Eye (tissue), 1 donor: ENCODE measurements around the gene CBLN2.

ENCODE experiments used
- DNase-seq: peaks from one replicate; pipeline ENCODE4 v3.0.0-alpha.2; 2015

CBLN2 gene

DNA sequence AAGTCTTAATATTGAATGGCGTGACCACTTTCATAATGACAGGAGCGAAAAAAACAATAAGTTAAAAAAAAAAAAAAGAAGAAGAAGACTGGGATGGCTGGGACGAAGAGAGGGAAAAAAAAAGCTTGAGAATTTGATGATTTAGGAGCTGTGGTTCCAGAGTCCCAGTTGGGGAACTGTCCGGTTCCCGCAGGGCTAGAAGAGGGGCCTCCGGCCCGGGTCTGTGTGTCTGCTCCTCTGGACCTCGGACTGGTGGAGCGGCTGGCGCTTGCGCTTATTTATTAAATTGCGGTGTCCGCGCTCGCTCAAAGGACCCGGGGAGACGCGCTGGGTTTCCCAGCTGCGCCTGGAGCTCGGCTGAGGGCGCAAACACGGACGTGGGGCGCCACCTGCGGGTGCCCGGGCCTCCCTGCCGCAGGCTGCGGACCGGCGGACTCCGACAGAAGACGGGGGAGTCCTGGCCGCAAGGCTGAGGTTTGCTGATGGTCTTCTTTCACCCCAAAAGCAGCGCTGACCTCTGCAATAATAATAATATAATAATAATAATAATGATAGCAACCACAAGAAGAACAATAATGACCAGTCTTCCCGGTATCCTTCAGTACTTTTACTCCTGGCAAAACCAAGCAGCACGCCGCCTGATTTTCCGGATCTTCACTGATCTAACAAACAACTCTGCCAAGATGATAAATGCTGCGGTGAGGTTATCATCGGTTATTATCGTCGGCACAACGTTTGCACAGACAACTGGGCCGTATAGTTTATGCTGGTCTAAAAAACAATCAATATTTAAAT, at the start of gene CBLN2:
TSS of gene CBLN2 (minus strand) at position 251 of the 795 bp plus-strand sequence. CDS start 2,182 bp downstream, outside the sequence.
- DNase-seq: peak; percentile 94

DNA sequence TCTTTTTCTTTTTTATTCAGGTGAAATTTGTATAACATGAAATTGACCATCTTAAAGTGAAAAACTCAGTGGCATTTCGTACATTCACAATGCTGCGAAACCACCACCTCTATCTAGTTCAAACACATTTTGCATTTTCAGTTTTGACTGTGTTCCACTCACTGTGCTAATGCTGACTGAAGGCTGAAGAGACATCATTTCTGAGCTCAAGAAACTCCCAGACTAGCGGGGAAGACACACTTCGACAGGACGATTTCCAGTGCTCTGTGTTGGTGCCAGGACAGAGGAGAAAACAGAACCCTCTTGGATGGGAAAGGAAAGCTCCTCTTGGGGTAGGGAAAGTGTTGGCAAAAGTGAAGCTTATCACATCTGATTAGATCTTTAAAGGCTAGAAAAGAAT, 44.2 kb upstream of the CBLN2 start:
- DNase-seq: no peak

DNA sequence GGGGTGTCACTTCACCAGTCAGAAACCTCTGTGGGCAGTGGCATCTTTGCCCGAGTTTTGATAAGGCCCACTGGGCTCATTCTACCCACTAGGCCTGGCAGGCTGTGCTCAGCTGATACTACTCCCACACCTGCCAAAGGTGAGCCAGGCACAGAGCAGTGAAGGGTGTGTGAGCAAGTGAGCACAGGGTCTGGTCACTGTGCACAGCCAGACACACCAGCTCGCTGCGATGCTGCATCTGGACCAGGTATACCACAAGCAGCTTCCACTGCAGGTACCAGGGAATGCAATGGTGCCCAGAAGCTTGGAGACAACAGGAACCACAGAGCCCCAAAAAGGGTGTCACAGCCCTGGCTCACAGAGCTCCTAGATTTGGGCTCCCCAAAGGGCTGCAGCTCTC, 40.6 kb upstream of the CBLN2 start:
- no peak for DNase-seq

DNA sequence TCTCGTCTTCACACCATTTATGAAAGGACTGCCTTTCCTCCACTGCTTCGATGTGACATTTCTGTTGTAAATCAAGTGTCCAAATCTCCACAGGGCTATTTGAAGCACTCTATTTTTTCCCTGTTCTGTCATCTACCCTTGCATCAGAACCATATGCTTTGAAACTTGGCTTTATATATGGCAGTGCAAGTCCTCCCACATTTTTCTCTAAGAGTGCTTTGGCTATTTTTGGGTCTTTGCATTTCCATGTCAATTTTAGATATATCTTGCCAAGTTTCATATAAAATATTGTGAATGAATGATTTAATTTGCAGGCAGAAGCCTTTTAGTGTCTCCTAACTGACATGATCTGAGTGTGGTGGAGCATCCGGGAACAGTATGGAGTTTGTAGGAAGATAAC, 37.8 kb upstream of the CBLN2 start:
- DNase-seq: no peak

DNA sequence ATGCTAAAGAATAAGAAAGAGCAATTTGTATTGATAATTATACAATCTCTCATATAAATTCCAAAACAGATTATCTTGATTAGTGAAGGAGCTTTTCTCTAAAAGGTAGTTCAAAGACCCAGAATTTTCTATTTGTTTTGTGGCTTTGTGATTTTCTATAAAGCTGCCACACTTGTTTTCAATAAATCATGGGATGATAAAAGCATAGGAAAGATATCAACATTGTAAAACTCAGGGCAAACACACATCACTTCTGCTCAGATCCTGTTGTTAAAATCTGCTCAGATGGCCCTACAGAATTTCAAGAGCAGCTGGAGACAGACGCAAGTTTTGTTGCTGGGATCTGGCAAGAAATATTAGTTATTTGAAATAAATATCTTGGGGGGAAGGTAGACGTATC, 28.8 kb upstream of the CBLN2 start:
- no peak for DNase-seq

DNA sequence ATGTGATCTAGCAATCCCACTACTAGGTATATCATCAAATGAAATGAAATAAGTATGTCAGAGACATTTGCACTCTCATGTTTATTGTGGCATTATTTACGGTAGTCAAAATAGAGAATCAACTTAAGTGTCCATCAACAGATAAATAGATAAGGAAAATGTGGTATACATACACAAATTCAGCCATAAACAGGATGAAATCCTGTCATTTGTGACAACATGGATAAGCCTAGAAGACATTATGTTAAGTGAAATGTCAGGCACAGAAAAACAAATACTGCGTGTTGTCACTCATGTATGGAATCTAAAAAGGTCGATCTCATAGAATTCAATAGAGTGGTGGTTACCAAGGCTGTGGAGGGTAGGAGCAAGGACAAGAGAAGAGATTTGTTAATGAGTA, 22.1 kb upstream of the CBLN2 start:
- no peak for DNase-seq

DNA sequence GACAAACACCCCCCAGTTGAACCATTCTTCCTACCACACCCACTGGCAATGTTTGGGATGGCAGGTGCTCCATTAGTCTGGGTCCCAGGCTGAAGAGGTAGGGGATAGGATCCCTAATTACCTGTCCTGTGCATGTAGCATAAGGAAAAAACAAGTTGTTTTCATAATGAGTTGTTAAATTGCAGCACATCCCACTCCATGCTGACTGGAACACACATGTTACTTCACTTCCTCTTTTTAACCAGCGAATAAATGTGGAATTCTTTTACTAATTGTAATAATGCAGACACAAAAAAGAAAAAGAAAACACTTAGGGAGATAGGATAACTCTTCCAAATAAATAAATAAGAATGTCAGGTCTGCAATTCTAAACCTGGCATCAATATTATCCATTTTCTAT, 11.8 kb upstream of the CBLN2 start:
- no peak for DNase-seq

DNA sequence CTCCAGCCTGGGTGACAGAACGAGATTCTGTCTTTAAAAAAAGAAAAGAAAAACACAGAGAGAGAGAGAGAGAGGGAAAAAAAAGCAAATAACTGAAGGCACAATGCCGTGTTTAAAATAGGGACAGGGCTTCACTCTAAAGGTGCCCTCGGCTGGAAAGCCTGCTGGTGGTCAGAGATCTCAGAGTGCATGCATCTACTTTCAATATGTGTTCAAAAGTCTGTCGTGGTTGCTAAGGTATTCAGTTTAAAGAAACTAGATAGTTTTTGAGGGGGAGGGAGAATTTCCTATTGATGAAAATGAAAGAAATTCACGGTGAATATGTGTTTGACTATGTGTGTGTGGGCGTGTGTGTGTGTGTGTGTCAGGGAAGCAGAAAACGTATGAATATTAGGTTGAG, 11.0 kb upstream of the CBLN2 start:
- DNase-seq: no peak

DNA sequence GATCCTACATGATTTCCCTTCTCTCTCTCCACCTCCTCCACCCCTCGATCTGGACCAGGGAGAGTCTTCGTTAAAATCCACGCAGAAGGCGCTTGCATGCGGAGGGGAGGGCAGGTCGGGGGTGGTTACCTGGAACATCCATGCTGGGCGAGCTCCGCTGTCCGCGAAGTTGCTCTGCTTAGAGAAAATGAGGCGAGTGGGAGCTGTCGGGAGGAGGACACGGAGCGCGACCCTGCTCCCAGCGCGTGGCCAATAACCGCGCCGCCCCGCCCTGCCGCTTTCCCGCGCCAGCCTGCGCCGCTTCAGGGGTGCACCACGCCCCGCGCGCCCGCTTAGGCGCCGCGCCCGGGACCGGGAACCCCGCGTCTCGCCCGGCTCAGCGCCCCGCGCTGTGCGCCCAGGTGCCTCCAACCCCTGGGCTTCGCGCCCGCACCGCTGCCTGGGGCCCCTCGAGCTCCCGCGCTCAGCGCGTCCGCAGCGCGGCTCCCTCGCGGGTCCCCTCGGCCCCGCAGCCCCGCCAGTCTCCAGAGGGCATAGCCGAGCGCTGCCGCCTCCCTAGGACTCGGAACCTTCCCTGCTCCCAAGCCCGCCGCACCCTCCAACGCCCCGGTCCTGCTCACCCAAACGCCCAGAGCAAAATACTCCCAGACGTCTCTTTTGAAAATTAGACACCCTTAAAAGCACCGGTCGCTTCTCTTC, 636 bp downstream of the CBLN2 start:
- no peak for DNase-seq

DNA sequence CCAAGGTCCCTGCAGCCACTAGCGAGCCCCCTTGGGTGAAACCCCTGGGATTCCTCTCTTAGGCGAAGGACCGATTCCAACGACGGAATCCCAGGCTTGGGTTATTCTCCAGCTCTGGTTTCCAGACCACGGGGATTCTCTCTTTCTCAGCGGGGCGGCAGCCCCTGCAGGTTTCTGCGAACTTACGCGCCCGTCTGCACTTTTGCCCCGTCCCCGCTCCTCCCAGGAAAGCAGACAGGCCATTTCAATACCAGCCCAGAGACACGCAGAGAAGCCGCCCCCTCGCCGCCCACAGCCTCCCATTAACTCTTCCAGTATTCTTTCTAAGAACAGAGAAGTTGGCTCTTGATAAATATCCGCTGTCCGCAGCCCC, 1.2 kb downstream of the CBLN2 start:
- peak; percentile 71 for DNase-seq

DNA sequence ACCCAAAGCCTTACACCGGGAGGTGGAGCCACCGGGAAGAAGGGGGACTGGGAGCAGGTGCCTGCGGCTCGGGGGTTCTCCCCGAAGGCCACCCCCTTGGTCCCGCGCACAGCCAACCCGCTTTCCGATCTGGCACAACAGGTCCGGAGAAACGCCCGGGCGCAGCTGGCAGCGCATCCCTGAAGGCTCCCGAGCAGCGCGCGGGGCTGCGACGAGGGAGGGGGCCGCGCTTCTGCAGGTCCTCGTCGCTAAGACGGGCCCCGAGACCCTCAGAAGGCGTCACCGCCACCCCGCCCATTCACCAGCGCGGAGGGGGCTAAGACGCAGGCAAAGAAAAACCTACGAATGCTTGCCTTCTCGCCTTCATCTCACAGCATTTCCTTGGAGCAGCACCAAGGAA, 1.8 kb downstream of the CBLN2 start:
- peak; percentile 81 for DNase-seq

DNA sequence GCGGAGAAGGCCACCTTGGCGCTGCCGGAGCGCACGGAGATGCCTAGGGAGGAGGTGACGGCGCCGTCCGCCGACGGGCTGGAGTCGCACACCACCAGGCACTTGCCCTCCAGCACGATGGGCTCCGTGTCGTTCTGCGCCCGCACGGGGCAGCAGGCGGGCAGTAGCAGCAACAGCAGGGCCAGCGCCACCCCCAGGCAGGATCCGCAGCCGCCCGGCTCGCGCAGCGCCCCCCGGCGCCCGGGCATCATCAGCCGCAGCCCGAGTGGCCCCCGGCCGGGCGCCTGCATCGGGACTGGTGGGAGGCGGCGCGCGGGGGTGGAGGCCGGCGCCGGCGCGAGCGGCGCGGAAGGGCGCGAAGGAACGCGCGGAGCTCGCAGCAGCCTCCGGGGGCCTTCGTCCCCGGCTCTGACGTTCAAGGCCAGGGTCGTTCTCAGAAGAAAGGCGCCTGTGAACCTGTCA, 2.2 kb downstream of the CBLN2 start:
- no peak for DNase-seq

DNA sequence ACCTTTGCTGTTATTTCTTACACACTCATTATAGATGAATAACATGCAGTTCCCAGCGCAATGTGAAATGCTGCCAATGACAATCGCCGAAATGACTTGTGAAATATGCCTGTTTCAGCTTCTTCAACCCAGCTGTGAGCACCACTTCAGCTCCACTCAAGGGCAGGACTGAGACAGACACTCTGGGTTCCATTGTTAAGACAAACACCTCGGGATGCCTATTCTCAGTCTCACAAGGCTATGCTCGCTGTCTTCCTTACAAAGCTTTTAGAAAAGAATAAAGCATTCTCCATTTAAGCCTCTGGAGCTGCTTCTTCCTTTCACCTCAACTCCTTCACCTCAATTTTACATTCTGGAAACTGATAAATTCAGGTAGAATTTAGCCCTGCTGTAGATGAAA, 4.2 kb downstream of the CBLN2 start:
- DNase-seq: peak; percentile 48

DNA sequence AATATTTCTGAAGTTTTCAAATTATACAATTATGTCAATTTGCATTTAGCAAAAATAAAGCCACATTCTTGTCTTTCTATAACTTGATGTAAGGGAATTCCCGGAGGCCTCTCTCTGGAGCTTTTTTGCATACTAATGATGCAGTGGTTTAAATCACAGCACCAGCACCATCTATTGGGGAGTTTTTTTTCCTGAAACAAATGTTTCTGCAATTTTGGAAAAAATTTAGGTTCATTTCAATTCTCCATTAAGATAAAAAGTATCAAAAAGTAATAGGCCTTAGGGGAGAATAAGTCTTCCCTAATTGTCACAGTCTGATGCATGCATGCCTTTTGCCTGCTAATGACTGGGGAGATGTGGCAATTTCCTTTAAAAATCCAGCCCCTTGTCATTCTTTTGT, 13.5 kb downstream of the CBLN2 start:
- peak; percentile 53 for DNase-seq

DNA sequence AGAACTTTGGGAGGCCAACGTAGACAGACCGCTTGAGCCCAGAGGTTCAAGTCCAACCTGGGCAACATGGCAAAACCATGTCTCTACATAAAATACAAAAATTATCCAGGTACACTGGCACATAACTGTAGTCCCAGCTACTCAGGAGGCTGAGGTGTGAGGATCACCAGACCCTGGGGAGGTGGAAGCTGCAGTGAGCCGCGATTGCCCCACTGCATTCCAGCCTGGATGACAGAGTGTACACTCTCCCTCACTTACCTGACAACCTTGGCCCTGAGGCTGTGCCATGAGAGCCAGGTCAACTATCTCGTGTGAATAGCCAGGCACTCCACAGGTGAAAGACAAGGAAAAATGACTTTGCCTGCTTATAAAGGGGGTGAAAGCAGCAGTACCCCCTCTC, 39.3 kb downstream of the CBLN2 start:
- no peak for DNase-seq

DNA sequence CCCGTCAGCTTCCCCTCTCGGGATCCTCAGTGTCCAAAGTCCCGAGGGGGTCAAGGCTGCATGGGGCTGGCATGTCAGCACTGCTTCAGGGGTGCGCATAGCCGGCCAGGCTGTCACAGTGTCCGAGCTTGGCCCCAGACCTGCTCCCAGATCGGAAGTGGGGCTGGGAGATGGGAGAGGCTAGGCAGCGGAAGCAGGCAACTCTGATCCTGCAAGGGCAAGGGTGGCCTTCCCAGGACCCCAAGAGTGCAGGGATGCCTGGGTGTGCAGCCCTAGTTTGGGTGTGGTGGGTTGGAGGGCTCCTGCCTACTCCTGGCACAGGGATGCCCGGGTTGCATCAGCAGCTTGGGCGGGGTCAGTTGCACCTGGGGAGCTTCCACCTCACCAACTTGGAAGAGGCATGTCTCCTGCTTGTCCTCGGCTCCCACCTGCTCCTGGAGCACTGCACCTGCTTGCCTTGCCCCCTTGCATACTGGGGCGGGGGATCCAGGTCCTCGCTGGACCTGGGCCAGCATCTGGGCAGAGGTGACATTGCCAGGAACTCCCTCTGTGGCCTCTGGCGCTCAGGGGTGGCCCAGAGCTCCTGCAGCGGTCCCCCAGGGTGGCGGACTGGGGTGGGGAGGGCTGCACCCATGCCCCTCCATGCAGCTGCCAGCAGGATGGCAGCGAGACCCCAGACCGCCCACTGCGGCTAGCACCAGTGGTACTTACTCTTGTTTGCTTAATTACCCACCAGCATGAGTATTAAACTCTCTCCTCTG, 41.3 kb downstream of the CBLN2 start:
- DNase-seq: no peak

DNA sequence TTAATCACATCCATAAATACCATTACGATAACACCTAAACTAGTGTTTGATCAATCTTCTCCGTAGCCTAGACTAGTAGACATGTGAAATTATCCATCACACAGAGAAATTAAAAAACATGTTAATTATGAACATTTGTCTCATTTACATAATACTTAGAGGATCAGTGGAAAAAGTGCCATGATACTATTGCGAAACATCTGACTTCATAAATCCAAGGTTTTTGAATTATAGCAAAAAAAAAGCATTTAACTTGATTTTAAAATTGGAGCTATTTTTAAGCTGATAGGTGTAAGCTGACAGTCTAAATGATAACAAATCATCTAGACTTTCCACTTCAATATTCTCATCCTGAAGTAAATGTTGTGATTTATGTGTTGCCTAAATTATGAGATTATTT, 51.6 kb downstream of the CBLN2 start:
- no peak for DNase-seq
